Neuronal stem cell (in vitro differentiated cells): ENCODE measurements around the gene MT1H.

Experiments
- DNase-seq: peaks from one replicate; pipeline ENCODE4 v3.0.0-alpha.2; 2013; ENCODE audit warnings: low spot score
- H2AFZ ChIP-seq: one replicate; pipeline ENCODE4 v1.6.1; 2013; ENCODE audit warnings: mild to moderate bottlenecking, low read length, inconsistent platforms
- H2AK5ac ChIP-seq: 2 replicates; pipeline ENCODE4 v1.6.1; 2013; ENCODE audit warnings: low read depth, mild to moderate bottlenecking, inconsistent platforms, low read length, moderate library complexity, mixed read lengths
- H2BK120ac ChIP-seq: 2 replicates; pipeline ENCODE4 v1.6.1; 2013; ENCODE audit warnings: low read depth, mild to moderate bottlenecking, inconsistent platforms, low read length, moderate library complexity, mixed read lengths
- H2BK12ac ChIP-seq: one replicate; pipeline ENCODE4 v1.6.1; 2013; ENCODE audit warnings: low read length, inconsistent platforms
- H2BK15ac ChIP-seq: 2 replicates; pipeline ENCODE4 v1.6.1; 2013; ENCODE audit warnings: mild to moderate bottlenecking, low read length, inconsistent platforms, mixed read lengths
- H2BK5ac ChIP-seq: one replicate; pipeline ENCODE4 v1.6.1; 2013; ENCODE audit warnings: inconsistent platforms, mild to moderate bottlenecking, low read length, moderate library complexity
- H3K14ac ChIP-seq: one replicate; pipeline ENCODE4 v1.6.1; 2013; ENCODE audit warnings: low read length, inconsistent platforms
- H3K18ac ChIP-seq: 2 replicates; pipeline ENCODE4 v1.6.1; 2013; ENCODE audit warnings: low read length, inconsistent platforms
- H3K23ac ChIP-seq: 2 replicates; pipeline ENCODE4 v1.6.1; 2013; ENCODE audit warnings: low read depth, mild to moderate bottlenecking, mixed read lengths, low read length, inconsistent platforms; ENCODE audit not compliant: poor library complexity
- H3K27ac ChIP-seq: replicated peaks from 3 replicates; pipeline ENCODE4 v1.5.1; 2013; ENCODE audit warnings: low read length, inconsistent platforms
- H3K27me3 ChIP-seq, 3 experiments: 2 replicates each; pipeline ENCODE4 v1.6.1; 2013; ENCODE audit warnings: low read length in 3 of 3, mild to moderate bottlenecking in 2 of 3, inconsistent platforms in 1 of 3, low read depth in 1 of 3, mixed read lengths in 1 of 3, moderate library complexity in 1 of 3; ENCODE audit not compliant: control insufficient read depth in 3 of 3, insufficient read depth in 3 of 3
- H3K36me3 ChIP-seq, 2 donors: replicated peaks in 1 of 2; 2 replicates each; pipeline ENCODE4 v1.6.1; 2013; ENCODE audit warnings: low read length in 2 of 2; ENCODE audit not compliant: control insufficient read depth in 2 of 2, insufficient read depth in 2 of 2
- H3K4ac ChIP-seq: 2 replicates; pipeline ENCODE4 v1.6.1; 2013; ENCODE audit warnings: inconsistent platforms, mild to moderate bottlenecking, low read length, moderate library complexity
- H3K4me1 ChIP-seq, 2 donors: 1 replicate in 1 of 2; 2 replicates in 1 of 2; pipeline ENCODE4 v1.6.1; 2013; ENCODE audit warnings: low read length in 2 of 2, low read depth in 1 of 2; ENCODE audit not compliant: control insufficient read depth in 2 of 2, insufficient read depth in 1 of 2
- H3K4me2 ChIP-seq: one replicate; pipeline ENCODE4 v1.6.1; 2013; ENCODE audit warnings: mild to moderate bottlenecking, low read length, inconsistent platforms; ENCODE audit not compliant: insufficient read depth, poor library complexity, severe bottlenecking
- H3K4me3 ChIP-seq, 2 donors: 2 replicates each; pipeline ENCODE4 v1.5.1; 2013; ENCODE audit warnings: low read length in 2 of 2, mild to moderate bottlenecking in 2 of 2, inconsistent platforms in 1 of 2, moderate library complexity in 1 of 2
- H3K79me1 ChIP-seq: one replicate; pipeline ENCODE4 v1.6.1; 2013; ENCODE audit warnings: low read depth, mild to moderate bottlenecking, inconsistent platforms, low read length, moderate library complexity
- H3K9ac ChIP-seq: one replicate; pipeline ENCODE4 v1.6.1; 2013; ENCODE audit warnings: mild to moderate bottlenecking, low read depth, low read length, inconsistent platforms; ENCODE audit not compliant: poor library complexity
- H3K9me3 ChIP-seq, 2 donors: replicated peaks in 1 of 2; 2 replicates each; pipeline versions ENCODE3 to v1.6.1; 2013; ENCODE audit warnings: low read length in 2 of 2, mild to moderate bottlenecking in 2 of 2, inconsistent platforms in 1 of 2, low read depth in 1 of 2, mixed read lengths in 1 of 2, moderate library complexity in 1 of 2; ENCODE audit not compliant: control insufficient read depth in 2 of 2, insufficient read depth in 1 of 2
- H4K8ac ChIP-seq: one replicate; pipeline ENCODE4 v1.6.1; 2013; ENCODE audit warnings: low read depth, mild to moderate bottlenecking, inconsistent platforms, low read length, moderate library complexity
- H4K91ac ChIP-seq: one replicate; pipeline ENCODE4 v1.6.1; 2013; ENCODE audit warnings: low read length, low read depth, mild to moderate bottlenecking, inconsistent platforms; ENCODE audit not compliant: poor library complexity
- WGBS, 2 donors: extraction: QIAGEN DNeasy Blood & Tissue Kit; methylation state at CpG; one replicate each; pipeline ENCODE4 v1.1.7; 2013; ENCODE audit warnings: missing lambda C conversion rate in 2 of 2, mixed read lengths in 1 of 2; ENCODE audit not compliant: insufficient read length in 2 of 2, insufficient replicate concordance in 1 of 2; ENCODE audit errors: extremely low coverage in 2 of 2; 5-methylcytosine and 5-hydroxymethylcytosine counted together

Gene MT1H

DNA sequence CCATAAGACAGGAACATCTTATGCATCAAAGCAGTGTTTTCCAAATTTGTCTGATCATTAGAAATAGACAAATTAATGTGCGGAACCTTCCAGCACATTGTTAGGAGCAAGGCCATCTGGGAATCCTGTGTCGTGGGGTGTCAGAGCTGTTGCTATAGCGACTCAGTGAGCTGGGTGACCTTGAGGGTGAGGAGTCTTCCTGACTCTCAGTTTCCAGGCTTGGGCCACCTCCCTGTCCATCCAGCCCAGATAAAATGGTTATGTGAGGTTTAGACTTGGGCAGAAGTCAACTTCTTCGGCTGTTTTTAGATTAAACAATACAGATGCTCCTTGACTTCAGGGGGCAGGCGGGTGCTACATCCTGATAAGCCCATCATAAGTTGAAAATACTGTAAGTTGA is 33.2 kb downstream of the MT1H start:
- Histone ChIP-seq H3K9ac (no peak overlapping the region), H4K8ac (no peak overlapping the region), H2BK5ac (no peak overlapping the region), H3K4ac (no peak overlapping the region), H2BK15ac (no peak overlapping the region), H3K23ac (no peak overlapping the region), H2BK12ac (no peak overlapping the region), H3K4me1 (peaks cover 0 to 5% of the 10 kb centered on the region in 2 donors), H3K4me3 (no peak overlapping the region), H3K79me1 (no peaks in the 10 kb centered on the region), H2AFZ (peak overlapping the region; percentile 77), H2BK120ac (no peak overlapping the region), H3K4me2 (no peak overlapping the region), H3K27ac (no peak overlapping the region), H3K14ac (no peak overlapping the region), H2AK5ac (no peak overlapping the region), H4K91ac (no peak overlapping the region), H3K36me3 (no peaks in the 10 kb centered on the region), H3K27me3 (peaks cover 0 to 8% (median 0%) of the 10 kb centered on the region in 3 experiments), H3K9me3 (peaks cover 0 to 2% of the 10 kb centered on the region in 2 donors), H3K18ac (no peak overlapping the region)
- no CpG with 5 or more reads among the region's 5 CpGs for WGBS, 2 donors
- DNase-seq, result no peak

DNA sequence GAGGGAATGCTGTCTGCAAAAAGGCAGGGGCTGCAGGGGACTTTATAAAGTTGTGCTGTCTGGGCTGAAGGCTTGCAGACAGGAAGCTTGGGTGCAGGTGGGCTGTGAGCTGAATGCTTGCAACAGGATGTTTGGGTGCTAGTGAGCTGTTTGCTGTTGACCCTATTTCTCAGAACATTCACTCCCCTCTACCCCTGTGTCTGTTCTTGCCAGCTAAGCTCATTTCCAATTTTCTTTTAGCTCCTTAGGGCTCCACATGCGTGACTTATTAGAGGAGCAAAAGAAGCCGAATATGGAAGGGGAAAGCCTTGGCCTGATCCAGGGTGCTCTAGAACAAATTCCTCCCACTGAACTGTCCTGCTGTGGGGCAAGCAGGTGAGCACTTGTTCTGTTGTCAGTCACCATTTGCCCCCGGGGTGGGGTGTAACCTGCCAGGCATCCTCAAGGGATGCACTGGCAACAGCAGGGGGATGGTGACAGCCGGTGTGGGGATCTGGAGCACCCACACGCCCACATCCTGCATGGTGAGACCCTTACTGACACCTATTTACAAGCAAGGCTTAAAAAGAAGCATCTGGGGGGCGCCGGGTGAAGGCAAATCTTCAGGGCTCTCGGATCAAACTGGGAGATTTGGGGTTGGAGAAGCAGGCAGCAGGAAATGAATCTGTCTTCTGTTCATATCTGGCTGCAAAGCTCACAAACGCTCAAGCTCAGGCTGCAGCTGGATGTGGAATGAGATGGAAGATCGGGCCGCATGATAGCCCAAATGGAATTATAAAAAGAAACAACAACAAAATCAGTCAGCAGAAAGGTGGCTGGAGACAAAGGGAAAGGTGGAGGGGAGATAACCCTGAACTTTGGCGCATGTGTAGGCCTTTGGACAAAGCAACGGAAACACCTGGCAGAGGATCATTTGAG is 39.2 kb downstream of the MT1H start:
- no peak for DNase-seq
- Histone ChIP-seq H2AFZ (no peak overlapping the region), H3K27ac (no peak overlapping the region), H2AK5ac (no peak overlapping the region), H3K18ac (no peak overlapping the region), H3K23ac (no peak overlapping the region), H3K14ac (no peak overlapping the region), H3K9me3 (no peaks in the 10 kb centered on the region), H3K9ac (no peak overlapping the region), H2BK120ac (no peak overlapping the region), H2BK15ac (no peak overlapping the region), H3K4me1 (peaks cover 0 to 1% of the 10 kb centered on the region in 2 donors), H3K4me3 (no peak overlapping the region), H2BK5ac (no peak overlapping the region), H4K8ac (no peak overlapping the region), H3K27me3 (peaks cover 0 to 24% (median 0%) of the 10 kb centered on the region in 3 experiments), H3K4me2 (no peak overlapping the region), H3K36me3 (no peaks in the 10 kb centered on the region), H2BK12ac (no peak overlapping the region), H3K79me1 (no peaks in the 10 kb centered on the region), H3K4ac (no peak overlapping the region), H4K91ac (no peak overlapping the region)
- WGBS, 2 donors, result no CpG with 5 or more reads among the region's 13 CpGs

DNA sequence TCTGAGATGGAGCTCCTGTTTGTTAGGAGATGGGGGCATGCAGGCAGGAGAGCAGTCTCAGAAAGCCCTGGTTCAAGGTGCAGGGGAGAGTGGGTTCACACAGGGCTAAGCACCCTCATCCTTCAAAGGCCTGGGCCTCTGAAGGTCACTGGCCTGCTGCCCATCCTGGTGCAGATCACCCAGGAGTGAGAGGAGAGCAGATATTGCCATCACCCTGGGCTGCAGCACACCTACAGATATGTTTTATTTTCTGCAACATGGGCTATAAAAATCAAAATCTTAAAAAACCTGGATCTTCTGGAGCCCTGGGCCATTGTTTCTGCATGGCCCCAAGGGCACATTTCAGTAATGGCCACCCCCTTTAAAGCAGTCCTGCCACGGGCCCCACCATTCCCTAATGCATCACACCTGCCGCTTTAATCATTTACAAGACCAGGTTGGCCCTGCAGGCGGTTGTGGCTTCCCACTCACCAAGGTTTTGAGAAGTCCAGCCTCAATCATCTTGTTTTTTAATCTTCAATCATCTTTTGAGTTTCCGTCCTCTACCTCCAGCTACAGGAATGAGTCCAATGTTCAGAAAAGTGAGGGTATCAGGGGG is 39.9 kb downstream of the MT1H start:
- peaks cover 0 to 1% of the 10 kb centered on the region in 2 donors for H3K4me1 ChIP-seq
- no peak overlapping the region for H2BK15ac ChIP-seq
- H4K8ac ChIP-seq, result no peak overlapping the region
- no peak for DNase-seq
- H4K91ac ChIP-seq, result no peak overlapping the region
- H3K9ac ChIP-seq, result no peak overlapping the region
- H3K14ac ChIP-seq, result no peak overlapping the region
- no peak overlapping the region for H3K27ac ChIP-seq
- H3K18ac ChIP-seq, result no peak overlapping the region
- H3K9me3 ChIP-seq, result no peaks in the 10 kb centered on the region
- H3K27me3 ChIP-seq, result peaks cover 0 to 24% (median 0%) of the 10 kb centered on the region in 3 experiments
- no CpG with 5 or more reads among the region's 4 CpGs for WGBS, 2 donors
- H2AK5ac ChIP-seq, result no peak overlapping the region
- H3K79me1 ChIP-seq, result no peaks in the 10 kb centered on the region
- no peaks in the 10 kb centered on the region for H3K36me3 ChIP-seq
- H3K4ac ChIP-seq, result no peak overlapping the region
- no peak overlapping the region for H2BK120ac ChIP-seq
- H2BK5ac ChIP-seq, result no peak overlapping the region
- no peak overlapping the region for H2AFZ ChIP-seq
- H2BK12ac ChIP-seq, result no peak overlapping the region
- no peak overlapping the region for H3K23ac ChIP-seq
- no peak overlapping the region for H3K4me2 ChIP-seq
- H3K4me3 ChIP-seq, result no peak overlapping the region

DNA sequence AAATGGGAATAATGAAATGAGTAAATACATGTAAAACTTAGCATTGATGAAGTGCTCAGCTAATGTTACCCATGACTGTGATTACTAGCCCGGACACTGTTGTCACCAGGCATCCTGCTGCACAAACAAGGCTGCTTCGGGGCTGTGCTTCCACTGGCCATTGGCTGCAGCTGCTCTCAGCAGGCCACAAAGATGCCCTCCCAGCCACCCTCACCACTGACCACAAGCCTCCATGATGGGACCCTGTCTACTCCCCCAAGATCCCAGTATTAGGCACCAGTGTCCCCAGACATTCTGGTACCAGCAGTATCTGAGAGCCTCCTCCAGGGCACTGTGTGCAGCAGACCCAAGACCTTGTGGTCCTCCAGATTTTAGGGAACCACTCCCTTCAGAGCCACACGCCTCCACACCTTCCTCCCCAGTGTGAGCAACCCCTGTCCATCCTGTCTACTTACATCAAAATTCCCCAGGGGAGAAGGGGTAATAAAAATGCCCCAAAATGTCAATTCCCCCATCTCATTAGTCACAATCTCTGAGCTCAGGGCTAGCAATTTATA is 40.6 kb downstream of the MT1H start:
- no peak overlapping the region for H2AFZ ChIP-seq
- no CpG with 5 or more reads among the region's 3 CpGs for WGBS, 2 donors
- no peak overlapping the region for H2AK5ac ChIP-seq
- peak overlapping the region; percentile 18 for H2BK12ac ChIP-seq
- H3K4me3 ChIP-seq, result no peak overlapping the region
- no peak overlapping the region for H3K27ac ChIP-seq
- H3K23ac ChIP-seq, result no peak overlapping the region
- no peak overlapping the region for H4K91ac ChIP-seq
- H2BK5ac ChIP-seq, result no peak overlapping the region
- no peak overlapping the region for H2BK120ac ChIP-seq
- no peak overlapping the region for H3K4me2 ChIP-seq
- no peaks in the 10 kb centered on the region for H3K9me3 ChIP-seq
- no peaks in the 10 kb centered on the region for H3K36me3 ChIP-seq
- H3K27me3 ChIP-seq, result peaks cover 0 to 24% (median 0%) of the 10 kb centered on the region in 3 experiments
- no peak overlapping the region for H3K18ac ChIP-seq
- no peak overlapping the region for H3K9ac ChIP-seq
- no peak overlapping the region for H2BK15ac ChIP-seq
- H3K14ac ChIP-seq, result no peak overlapping the region
- H3K4me1 ChIP-seq, result peaks cover 0 to 1% of the 10 kb centered on the region in 2 donors
- H3K79me1 ChIP-seq, result no peaks in the 10 kb centered on the region
- no peak overlapping the region for H3K4ac ChIP-seq
- no peak overlapping the region for H4K8ac ChIP-seq
- DNase-seq, result no peak
